HG02678 (cell line): ENCODE results near the gene SRRM3.
"Not testable (repeated sequence)": the region's sequence is repeated elsewhere in the genome, so short reads cannot be mapped to it uniquely, and the experiment has no call there.

Experiments used
- ATAC-seq: cut with Tn5 transposase; IDR thresholded peaks from one replicate; pipeline ENCODE4 v1.9.1; 2021; ENCODE audit warnings: mild to moderate bottlenecking, moderate library complexity; ENCODE audit not compliant: unreplicated experiment

SRRM3 gene

GRCh38 chr7:76310102-76310957, 108.6 kb downstream of the SRRM3 start:
- ATAC-seq, result no peak

DNA sequence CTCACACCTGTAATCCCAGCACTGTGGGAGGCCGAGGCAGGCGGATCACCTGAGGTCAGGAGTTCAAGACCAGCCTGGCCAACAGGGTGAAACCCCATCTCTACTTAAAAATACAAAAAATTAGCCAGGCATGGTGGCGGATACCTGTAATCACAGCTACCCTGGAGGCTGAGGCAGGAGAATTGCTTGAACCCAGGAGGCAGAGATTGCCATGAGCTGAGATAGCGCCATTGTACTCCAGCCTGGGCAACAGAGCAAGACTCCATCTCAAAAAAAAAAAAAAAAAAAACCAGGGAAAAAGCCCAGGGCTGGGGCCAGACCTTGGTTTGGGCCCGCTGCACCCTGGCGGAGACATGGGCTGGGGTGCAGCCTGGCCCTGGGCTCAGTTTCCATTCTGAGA, 110.1 kb downstream of the SRRM3 start:
- ATAC-seq, result not testable (repeated sequence)

- peak; percentile 36 for ATAC-seq
These were observed 112.5 kb downstream of the SRRM3 start for GRCh38 chr7:76314042-76314721.

- not testable (repeated sequence) for ATAC-seq
These were observed 113.0 kb downstream of the SRRM3 start for GRCh38 chr7:76314740-76315139.

DNA sequence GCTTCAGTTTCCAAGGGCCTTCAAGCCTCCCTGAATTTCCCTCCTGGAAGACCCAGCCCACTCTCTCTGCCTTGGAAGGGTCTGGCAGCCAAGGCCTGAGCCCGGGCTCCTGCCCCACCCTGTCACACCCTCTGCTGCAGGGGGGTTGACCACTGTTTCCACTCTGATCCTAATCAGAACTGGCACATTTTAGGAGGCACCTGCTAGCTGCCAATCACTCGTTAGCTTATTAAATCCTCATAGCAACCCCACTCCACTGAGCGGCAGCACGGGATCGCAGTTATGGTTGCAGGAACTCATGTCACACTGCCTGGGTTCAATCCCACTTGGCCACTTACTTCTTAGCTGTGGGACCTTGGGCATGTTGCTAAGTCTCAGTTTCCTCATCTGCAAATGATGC, 113.7 kb downstream of the SRRM3 start:
- ATAC-seq, result no peak

- no peak for ATAC-seq
These were observed 115.5 kb downstream of the SRRM3 start for GRCh38 chr7:76316984-76317781.

GRCh38 chr7:76317782-76318487, 116.2 kb downstream of the SRRM3 start:
- ATAC-seq, result peak; percentile 92

DNA sequence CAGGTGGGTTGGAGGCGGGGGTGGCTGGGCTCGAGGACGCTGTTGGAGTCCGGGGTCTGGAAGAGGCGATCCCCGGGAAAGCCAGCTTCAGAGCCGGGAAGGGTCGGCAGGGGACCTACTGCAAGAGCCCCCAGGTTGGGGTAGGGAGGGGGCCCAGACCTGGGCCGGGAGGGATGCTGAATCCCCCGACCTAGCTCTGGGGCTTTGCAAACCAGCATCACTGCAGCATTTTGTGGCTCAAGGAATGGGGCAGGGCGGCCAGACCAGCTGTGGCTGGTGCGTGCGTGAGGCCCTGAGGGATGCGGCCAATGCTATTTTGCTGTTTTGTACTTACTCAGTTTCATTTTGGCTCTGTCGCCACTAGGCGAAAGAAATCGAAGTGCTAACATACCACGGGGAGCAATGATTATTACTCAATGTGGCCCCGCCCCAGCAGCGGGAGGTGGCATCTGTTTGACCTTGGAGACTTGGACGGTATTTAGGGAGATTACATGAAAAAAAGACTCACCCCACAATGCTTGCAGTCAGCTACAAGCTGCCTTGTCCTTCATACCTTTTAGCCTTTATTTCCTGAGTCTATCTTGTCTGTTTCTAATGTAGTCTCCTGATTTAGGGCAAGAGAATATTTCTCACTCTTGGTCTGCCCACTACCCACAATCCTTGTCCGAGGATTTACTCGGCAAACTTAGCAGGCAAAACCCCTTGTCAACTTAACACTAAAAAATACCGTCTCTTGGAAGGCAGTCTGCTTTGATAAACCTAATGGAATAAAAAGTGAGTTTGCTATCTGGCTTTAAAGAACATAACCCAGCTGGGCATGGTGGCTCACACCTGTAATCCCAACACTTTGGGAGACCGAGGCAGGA, 117.0 kb downstream of the SRRM3 start:
- ATAC-seq, result peak; percentile 40

- ATAC-seq, result no peak
These were observed 123.4 kb downstream of the SRRM3 start for GRCh38 chr7:76325092-76325491.

DNA sequence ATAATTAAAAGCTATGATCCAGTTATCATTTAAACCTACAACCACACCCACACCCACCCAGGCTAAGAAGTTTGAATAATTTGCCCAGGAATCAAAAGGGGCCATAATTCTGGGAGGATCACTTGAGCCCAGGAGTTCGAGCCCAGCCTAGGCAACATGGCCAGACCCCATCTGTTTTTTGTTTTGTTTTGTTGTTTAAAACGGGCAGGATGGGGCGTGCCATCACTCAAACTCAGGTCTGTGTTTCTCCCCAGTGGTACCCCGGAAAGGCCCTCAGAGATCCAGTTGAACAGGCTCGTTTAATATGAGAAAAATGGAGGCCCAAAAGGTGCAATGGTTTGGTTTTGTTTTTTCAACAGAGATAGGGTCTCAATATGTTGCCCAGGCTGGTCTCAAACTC, 124.1 kb downstream of the SRRM3 start:
- ATAC-seq, result no peak

- ATAC-seq, result no peak
These were observed 125.0 kb downstream of the SRRM3 start for GRCh38 chr7:76326646-76327233.

DNA sequence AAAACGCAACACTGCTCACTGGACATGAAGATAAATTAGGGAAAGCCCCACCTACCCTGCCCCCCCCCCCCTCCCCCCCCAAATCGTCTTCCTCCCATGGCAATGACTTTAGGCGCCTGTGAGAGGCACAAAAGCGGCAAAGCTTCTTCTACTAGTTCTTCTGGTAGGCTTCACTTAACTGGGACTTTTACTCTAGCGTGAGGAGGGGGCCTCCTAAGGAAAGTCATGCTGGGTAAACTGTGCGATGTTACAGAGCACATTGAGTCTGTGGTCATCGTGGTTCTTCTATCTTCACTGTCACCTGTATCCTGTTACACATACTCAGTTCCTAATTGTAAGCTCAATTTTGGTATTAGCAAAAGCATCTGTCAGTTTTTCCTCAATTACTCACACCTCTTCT, 125.9 kb downstream of the SRRM3 start:
- ATAC-seq, result no peak

DNA sequence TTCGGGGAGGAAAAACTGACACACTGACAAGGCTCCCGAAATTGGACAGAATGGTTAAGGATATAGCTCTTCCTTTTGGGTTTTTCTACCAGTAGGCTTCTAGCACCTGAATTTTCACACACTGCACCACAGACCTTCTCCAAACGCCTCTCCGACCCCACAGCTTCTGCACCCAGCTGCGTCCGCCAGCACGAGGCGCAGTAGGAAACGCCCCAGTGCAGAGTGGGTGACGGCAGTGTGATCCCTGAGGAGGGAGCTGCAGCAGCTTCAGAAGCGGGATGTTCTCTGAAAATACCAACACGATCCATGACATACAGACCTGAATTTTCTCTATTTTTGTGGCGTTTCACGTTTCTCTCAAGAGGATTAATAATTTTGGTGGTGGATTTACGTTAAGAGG, 126.7 kb downstream of the SRRM3 start:
- no peak for ATAC-seq

GRCh38 chr7:76329479-76329878, 127.8 kb downstream of the SRRM3 start:
- no peak for ATAC-seq

- no peak for ATAC-seq
These were observed 128.6 kb downstream of the SRRM3 start for GRCh38 chr7:76330261-76330660.

DNA sequence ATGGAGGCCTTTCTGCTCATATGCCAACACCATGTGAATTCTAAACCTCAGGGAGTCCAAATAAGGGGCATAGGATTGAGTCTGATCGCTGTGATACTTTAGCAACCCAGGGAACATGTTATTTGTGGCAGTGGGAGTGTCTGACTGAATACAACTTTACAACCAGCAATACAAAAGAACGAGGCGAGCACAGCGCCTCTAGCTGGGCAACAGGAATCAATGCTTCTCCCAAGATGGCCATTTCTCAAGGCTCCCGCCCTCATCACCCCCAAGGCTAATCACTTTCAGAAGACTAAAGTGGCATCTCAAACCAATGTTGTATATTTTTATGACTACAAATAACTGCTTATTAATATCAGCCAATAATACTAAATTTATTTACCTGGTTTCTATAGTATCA, 129.0 kb downstream of the SRRM3 start:
- no peak for ATAC-seq

DNA sequence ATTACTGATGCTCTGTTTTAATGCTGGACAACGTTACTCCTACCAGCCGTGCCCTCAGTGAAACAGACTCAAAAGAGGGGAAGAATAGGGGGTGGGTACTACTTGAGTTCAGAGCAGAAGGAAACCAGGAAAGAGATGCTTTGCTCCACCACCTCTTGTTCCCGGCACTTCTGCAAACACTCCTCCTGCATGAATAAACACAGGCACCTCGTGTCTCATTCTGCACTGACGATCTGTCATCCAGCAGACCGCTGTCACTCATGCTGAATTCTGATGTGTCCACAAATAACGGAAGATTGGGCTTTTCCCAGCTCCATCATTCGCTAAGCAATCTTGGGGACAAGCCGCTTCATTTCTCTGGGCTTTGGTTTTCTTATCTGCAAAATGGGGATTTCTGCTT, 130.4 kb downstream of the SRRM3 start:
- no peak for ATAC-seq

- ATAC-seq, result no peak
These were observed 131.9 kb downstream of the SRRM3 start for GRCh38 chr7:76333511-76334101.

GRCh38 chr7:76334320-76334967, 132.7 kb downstream of the SRRM3 start:
- ATAC-seq, result no peak
